NCI-H128 (cell line): Measurements from ENCODE around the gene TIMM21.

ENCODE experiments used
- DNase-seq: peaks from one replicate; lab custom pipeline; 2025; ENCODE audit not compliant: unreplicated experiment; lab: John Stamatoyannopoulos, UW

The TIMM21 gene, protein sequence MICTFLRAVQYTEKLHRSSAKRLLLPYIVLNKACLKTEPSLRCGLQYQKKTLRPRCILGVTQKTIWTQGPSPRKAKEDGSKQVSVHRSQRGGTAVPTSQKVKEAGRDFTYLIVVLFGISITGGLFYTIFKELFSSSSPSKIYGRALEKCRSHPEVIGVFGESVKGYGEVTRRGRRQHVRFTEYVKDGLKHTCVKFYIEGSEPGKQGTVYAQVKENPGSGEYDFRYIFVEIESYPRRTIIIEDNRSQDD

DNA sequence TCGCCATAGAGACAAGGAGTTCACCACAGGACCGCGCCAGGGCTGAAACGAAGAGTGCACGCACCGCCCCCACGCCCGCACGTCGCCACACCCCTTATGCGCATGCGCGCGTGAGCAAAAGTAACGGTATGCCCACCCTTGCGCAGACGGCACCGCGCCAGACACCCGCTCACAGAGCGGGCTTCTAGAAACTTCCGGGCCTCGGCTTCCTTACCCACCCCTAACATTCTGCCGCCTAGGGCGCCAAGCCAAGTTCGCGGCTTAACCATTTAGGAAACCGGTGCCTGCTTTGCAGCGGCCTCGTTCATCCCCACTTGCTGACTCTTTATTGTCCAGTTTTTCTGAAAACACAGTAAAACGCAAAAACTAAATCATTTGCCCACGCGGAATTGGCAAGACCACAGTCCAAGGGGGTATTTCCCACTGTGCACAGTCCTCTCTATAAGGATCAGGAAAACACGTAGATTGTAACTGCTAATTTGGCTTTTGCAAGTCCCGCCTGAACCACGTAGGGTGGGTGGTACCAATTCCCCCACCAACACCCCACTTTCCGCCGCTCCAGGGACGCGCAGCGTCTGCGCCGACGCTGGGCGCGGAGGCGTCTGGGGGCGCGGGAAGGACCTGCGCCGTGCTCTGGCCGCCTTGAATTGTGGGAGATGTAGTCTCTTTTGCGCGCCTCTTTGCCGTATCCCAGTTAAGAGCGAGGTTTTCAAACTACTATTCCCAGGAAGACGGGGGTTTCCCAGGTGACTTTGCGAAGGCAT is at the start of gene TIMM21, which contains the start of gene FBXO15:
TIMM21 (plus strand) TSS at position 745 of the 764 bp plus-strand sequence. CDS start 286 bp downstream, outside the sequence.
FBXO15 (minus strand) TSS at position 56 of the 764 bp plus-strand sequence; CDS start at position 7, 49 bp downstream.
- peak; percentile 97 for DNase-seq

DNA sequence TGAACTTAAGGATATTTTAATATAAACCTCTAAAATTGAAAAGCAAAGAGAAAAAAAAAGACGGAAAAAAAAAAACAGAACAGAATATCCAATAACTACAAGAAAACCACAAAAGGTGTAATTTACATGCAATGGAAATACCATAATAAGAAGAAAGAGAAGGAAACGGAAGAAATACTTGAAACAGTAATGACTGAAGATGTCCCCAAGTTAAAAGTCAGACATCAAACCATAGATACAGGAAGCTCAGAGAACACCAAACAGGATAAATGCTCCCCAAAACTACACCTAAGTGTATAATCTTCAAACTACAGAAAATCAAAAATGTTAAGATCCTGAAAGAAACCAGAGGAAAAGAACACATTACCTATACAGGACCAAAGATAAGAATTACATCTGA is 39.9 kb upstream of the TIMM21 start:
- DNase-seq, result no peak

DNA sequence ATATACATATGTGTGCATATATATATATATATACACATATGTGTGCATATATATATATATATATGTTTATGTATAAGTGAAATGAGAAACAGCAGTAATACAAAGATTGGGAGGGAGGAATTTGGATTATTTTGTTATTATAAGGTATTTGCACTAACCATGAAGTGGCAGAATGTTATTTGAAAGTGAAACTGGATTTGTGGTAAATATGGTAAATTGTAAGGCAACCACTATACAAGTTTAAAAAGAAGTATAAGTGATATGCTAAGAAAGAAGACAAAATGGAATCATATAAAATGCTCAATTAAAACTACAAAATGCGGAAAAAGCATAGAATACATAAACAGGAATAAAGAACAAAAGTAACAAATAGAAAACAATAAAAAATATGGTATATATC is 38.2 kb upstream of the TIMM21 start:
- no peak for DNase-seq

DNA sequence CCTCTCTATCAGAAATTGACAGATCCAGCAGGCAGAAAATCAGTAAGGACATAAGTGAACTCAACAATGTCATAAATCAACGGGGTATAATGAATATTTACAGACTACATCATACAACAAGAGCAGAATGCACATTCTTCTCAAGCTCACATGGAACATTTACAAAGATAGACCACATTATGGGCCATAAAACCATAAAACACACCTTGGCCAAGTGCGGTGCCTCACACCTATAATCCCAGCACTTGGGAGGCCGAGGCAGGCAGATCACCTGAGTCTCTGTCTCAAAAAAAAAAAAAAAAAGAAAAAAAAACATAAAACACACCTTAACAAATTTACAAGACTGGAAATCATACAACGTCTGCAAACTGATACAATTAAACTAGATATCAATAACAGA is 37.3 kb upstream of the TIMM21 start:
- no peak for DNase-seq

DNA sequence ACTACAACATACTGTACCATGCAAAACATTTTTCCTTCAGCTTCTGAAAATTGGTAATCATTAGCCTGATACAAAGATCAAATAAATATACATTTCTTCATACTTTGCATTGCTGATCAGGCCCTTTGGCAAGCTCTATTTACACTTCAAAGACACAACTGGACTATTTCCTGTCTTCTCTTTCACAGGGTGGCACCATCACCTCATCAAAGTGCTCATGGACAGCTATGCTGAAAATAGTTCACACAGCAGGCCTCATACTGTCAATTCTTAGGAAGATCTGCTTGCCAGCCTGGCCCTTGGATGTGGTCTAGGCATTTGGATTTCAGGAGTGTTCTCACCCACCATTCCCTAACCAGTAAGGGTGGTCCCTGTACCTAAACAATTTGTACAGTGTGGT is 34.6 kb upstream of the TIMM21 start:
- DNase-seq, result no peak

DNA sequence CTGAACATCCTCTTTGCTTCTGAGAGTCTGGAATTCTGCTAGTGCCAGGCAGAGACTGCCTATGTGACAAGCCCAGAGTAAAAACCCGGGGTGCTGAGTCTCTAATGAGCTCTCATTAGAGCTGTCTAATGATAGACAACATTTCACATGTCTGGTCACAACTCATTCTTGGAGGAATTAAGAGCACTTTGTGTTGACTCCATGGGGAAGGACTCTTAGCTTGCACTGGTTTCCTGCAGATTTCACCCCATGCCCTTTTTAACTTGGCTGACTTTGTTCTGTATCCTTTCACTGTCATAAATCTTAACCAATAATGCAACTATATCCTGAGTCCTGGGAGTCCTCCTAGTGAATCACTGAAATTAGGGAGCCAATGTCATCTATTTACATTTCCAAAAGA is 34.2 kb upstream of the TIMM21 start:
- no peak for DNase-seq

DNA sequence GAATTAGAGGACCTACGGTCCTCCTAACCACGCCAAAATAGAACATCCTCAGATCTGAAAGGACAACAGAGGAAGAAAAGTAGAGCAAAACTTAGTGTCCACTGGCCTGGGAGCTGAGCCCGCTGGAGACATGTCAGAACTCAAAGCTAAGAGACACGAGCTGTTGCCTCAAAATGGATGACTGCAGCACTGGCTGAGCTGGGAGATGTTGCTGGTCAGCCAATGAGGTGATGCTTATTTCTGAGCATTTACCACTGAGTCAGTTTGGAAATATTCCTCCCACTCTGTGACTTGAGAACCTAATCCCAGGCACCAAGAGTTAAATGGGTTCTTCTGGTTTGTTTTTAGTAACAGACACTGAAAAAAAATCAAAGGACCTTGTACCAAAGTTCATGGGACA is 33.3 kb upstream of the TIMM21 start:
- DNase-seq, result no peak

DNA sequence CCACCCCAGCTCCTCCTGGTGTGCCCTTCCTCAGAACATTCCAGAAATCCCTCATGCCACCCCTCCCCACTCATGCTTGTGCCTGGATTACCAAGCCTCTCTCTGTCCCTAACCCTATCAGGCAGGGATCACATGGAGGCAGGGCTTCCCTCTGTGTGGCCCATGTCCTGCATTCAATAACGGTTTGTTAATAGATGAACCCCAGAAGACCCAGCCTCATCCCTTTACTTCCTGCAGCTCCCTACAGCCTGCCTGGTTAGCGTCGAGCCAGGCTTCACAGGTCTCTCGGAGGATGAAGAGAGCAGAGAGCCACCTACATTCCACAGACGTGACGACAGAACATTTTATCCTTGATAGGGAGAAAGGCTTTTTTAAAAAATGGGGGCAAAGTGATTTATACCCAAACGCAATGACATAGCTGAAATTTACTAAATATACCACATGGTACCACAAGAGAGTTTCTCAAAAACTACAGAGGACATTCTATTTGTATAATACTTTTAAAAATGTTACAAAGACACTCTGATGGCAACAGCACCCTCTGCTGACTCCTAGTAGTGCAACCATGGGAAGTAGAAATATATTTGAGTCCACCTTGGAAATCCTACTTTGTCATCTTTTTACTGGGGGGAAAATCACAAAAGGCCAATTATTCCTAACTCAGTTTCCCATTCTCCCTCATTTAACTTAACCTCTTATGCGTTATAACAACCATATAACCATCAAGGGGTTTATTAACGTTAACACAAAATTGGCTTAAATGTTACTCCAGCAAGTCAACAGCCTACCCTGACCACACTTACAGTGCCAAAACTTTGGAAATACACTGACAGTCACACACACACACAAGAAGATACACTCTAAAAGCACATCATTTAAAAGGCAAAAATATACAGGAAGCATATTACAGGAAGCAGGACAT is 31.4 kb upstream of the TIMM21 start:
- no peak for DNase-seq

DNA sequence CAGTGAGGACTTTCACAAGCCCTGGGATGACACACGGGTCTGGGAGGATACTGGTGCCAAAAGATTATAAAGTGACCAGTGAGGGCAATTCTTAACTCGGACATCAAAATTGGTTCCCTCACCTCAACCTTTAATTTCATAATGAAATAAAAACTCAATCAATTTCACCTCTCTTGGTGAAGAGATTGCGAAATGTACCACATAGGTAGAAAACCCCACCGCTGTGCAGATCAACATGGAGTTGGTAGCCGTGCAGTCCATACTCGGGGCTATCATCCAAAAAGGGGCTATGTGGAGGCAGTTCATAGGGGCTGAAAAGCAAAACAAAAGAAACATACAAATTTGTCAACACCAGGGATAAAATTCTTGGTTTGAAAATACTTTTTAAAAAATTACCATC is 25.1 kb upstream of the TIMM21 start:
- DNase-seq, result no peak

DNA sequence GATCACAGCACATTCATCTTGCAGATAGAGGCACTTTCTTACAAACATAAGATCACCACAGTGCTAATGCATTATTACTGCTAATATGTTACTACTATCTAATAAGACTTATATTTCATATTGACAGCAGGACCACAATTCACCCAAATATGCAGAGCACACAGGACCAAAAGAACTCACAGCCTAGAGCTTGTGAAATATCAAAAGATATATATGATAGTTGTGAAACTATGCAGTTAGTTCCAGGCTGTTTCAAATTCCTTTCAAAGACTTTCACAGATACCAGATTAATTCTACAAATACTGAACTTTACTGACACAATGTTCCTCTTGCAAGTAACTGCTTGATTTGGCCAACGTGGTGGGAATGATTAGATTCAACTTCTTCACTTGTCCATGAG is 23.7 kb upstream of the TIMM21 start:
- DNase-seq, result no peak

DNA sequence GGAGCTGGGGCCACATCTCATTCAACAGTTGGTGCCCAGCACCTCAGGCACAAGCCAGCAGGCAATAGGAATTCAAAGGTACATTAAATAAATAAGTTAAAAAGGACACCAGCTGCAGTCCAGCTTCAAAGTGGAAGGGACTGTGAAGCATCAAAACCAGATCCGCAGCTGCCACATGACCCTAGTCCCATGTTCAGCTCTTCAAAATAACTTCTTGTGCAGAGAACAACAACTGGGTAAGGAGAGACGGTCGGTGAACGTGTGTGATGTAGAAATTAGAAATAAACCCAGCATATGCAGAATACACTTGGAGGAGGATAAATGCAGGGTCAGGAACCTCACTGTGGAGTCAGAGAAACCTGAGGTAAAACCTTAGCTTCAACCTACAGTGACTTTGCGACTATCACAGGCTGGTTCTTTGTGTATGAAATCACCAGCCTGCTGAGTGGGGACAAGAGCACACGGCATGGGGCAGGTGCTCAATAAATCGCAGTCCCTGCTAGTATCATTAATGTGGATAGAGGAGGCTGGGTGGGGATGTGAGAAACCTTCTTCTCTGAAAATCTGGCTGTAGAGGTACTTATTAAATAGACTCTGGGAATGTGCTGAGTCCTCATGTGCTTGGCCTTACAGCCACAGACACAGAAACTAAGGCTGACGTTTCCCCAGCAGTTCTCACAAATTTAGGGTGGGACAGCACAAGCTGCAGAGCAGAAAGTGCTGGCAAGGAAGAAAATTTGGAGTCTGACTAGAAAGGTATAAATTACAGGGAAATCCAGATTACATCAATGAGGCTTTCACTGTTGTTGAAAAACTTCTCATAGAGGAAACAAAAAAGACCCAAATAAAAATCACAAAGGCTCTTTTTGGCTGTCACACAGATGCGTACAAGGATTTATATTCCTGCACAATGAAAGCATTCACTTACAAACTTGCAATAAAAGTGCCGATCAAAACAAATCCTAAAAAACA is 21.4 kb upstream of the TIMM21 start:
- DNase-seq, result no peak

DNA sequence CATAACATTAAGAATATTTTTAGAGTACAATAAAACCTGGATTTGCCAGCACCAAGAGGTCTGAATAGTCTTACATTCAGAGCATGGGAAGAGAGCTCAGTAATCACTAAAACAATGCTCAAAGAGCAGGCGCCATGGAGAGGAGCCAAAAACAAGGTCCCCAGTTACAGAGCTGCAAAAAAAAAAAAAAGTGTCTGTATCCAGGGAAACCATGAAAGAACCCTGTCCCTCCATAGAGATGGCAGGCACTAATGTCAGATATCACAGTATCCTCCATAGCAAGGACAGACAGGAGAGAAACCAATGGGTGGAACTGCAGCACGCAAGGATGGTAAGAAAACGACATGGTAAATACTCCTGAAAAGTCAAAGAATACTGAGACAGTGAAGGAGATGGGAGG is 20.2 kb upstream of the TIMM21 start:
- no peak for DNase-seq

DNA sequence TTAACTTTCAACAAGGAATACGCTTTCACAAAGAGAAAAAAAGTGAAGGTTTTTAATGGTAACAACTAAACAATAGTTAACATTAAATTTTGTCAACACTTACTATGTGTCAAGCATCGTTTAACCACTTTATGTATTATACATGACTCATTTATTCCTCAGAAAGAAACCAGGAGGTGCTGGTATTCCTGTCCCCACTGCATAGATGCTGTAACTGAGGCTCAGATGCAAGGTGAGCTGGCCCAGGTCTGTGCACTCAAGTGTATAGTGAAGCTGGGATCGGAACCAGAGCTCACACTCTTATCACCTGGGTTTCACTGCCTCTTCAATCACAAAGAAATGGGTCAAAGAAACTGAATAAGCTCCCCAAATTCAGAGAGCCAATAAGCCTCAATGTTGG is 17.2 kb upstream of the TIMM21 start:
- no peak for DNase-seq

DNA sequence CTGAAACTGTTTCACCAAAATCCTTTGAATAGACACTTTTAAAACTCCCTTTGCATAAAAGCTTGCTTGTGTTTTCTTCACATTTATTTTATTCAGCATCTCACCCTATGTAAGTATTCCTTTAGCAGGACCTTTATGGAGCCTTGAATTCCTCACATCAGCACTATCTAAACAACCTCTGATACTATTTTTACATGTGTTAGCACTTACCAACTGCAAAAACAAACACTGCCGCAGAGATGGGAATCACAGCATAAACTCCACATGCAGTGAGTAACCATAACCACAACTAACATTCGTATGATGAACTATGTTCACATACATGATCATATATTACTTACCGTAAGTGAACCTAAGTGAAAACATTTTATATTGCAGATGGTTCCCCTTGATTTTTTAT is 16.1 kb upstream of the TIMM21 start:
- DNase-seq, result no peak

DNA sequence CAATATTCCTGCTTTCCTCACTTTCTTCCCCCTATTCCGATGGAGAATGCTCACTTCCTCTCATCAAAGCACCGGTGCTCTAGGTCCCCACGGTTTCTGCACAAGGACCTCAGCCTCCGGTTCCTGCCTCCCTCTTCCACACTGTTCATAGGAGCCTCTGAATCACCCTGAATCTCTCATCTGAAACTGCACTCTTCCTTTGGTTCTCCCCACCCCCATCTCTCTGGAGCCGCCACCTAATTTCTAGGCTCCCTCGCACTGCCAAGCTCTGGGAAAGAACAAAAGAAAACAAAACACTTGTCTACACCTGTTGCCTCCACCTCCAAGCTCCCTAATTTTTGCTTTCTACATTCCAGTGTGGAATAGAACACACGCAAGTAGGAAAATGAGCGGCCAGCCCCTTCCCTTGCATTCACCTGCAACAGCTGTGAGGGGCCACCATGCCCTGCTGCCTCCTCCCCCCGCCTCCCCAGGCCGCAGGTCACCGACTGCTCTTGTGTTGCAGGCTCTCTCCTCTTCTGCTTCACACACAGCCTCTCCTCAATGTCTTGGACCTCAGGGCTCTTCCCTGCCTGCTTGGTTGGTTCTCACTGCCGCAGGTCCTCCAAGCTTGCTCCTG is 10.3 kb upstream of the TIMM21 start:
- no peak for DNase-seq

DNA sequence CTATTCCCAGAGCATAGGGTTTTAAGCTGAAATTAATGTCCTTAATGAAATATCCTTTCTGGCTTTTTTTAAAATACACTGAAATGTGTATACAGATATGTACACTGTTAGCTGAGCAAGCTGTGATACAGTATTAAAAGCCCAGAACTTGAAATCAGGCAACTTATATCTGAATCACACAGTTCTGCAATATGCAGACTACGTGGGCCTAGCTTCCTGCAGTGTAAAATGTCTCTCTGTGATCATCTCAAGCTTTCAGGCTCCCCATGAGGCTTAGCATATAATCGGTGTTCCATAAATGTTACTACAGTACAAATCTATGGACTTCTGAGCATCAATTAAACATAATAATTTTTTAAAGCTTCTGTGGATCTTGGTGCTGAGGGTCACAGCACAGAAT is 8.9 kb upstream of the TIMM21 start:
- DNase-seq, result no peak

DNA sequence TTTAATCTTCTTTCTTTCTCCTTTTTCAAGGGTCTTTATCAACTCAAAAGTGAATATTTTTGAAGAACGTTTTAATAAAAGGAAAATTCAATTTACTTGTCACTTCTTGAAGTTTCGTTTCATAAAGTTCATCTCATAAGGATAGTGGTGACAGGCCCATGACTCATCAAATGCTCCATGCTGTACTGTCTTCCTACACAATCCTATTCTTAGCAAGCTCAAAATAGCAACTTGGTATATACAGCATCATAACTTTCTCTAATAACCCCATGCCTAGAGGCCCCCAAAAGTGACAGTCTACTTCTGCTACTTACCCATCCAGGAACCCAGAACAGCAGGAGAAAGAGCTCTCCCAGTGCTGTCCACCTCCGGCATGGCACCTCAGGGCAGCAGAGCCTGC is 8.4 kb upstream of the TIMM21 start:
- no peak for DNase-seq

DNA sequence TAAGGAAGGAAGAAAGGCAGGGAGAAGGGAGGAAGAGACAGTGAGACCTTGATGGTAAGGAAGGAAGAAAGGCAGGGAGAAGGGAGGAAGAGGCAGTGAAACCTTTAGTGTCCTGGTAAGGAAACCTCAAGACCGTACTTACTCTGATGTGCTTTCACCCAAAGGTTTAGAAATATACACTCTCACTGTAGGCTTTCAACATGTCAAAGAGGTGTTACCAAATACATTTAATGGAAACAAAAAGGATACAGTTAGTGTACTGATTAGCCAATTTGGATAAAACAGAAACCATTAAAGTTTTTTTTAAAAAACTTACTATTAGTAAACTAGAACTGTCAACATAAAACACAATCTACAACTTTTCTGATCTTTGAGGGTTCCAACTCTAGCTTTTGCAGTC is 7.7 kb upstream of the TIMM21 start:
- no peak for DNase-seq

DNA sequence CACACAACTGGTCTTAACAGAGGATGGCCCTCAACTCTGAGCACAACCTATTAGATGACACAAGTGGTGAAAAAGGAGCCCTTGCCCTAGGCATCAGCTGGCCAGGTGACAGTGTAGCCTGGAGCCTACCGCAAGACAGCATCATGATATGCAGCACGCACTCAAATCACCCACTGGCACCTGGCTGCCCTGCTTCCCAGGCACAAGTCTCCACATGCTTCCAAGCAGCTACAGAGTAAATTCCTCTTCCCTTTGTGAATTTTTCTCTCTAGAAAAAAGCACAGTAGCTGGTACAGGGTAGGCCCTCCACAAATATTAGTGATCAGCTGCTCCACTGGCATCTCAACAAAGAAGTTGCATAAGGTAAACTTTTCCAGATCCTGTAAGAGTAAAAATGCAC is 6.7 kb upstream of the TIMM21 start:
- DNase-seq, result no peak

DNA sequence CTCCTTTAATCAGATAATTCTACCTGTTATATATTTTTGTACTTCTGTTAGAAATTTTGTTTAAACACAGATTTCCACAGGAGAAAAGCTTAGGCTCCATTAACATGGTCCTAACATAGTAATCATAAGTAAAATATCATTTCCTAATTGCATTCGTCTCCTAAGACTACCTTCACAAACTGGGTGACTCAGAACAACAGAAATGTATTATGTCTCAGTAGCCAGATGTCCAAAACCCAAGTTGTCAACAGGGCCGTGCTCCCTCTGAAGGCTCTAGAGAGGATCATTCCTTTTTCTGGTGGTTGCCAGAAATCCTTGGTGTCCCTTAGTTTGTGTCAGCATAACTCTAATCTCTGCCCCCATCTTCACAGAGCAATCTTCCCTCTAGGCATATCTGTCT is 6.1 kb upstream of the TIMM21 start:
- no peak for DNase-seq
